ENCODE results near the gene CELSR2.

DNA sequence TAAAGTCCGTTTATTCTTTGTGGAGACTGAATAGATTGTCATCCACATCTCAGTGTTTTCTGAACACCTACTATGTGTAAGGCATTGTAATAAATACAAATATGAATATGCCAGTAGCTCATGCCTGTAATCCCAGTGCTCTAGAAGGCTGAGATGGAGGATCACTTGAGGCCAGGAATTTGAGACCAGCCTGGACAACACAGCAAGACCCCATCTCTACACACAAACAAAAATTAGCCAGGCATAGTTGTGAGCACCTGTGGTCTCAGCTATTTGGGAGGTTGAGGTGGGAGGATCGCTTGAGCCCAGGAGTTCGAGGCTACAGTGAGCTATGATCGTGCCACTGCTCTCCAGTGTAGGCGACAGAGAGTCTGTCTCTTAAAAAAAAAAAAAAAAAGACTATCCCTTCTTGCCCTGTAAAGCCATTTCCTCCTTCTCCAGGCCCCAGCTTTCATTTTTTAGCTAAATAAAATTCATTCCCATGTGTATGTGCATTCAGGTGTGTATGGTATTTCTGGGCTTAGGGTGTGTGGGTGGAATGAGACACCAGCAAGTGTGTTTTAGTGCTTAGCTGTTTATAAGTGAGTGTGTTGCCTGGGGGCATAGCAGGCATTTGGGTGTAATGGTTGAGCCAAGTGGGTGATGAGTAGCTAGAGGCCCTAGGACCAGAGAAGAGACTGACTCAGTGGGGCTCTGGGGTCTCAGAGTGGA lies 7.8 kb downstream of the CELSR2 start:
- TF ChIP-seq POLR2A (IDR thresholded peaks at IDR 0.05; ENCODE audit: low read depth): no peak
- TF ChIP-seq POLR2AphosphoS5 (IDR thresholded peaks at IDR 0.05): no peak
- TF ChIP-seq, protein P1, sequence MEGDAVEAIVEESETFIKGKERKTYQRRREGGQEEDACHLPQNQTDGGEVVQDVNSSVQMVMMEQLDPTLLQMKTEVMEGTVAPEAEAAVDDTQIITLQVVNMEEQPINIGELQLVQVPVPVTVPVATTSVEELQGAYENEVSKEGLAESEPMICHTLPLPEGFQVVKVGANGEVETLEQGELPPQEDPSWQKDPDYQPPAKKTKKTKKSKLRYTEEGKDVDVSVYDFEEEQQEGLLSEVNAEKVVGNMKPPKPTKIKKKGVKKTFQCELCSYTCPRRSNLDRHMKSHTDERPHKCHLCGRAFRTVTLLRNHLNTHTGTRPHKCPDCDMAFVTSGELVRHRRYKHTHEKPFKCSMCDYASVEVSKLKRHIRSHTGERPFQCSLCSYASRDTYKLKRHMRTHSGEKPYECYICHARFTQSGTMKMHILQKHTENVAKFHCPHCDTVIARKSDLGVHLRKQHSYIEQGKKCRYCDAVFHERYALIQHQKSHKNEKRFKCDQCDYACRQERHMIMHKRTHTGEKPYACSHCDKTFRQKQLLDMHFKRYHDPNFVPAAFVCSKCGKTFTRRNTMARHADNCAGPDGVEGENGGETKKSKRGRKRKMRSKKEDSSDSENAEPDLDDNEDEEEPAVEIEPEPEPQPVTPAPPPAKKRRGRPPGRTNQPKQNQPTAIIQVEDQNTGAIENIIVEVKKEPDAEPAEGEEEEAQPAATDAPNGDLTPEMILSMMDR (IDR thresholded peaks at IDR 0.05): no peak
- TF ChIP-seq EP300 (IDR thresholded peaks at IDR 0.05): no peak

All from esophagus muscularis mucosa (tissue), 4 donors.